H9 (cell line): ENCODE measurements around the gene UBE2Q2. TPM values are rescaled to one million over a fixed set of nuclear protein-coding genes. Genes with fewer than 3 reads are reported as not detected.

ENCODE experiments used
- DNase-seq: peaks from one replicate; pipeline ENCODE4 v3.0.0-alpha.2; 2017
- H2AFZ ChIP-seq: one replicate; pipeline ENCODE4 v1.6.1; 2013; ENCODE audit warnings: mild to moderate bottlenecking, low read length, control low read depth, moderate library complexity
- H2AK5ac ChIP-seq: 2 replicates; pipeline ENCODE4 v1.6.1; 2013; ENCODE audit warnings: low read length, control low read depth, mixed read lengths; ENCODE audit not compliant: insufficient read length
- H2BK120ac ChIP-seq: one replicate; pipeline ENCODE4 v1.6.1; 2013; ENCODE audit warnings: low read depth, mild to moderate bottlenecking, low read length, control low read depth, inconsistent platforms; ENCODE audit not compliant: poor library complexity, severe bottlenecking
- H2BK12ac ChIP-seq: 2 replicates; pipeline ENCODE4 v1.6.1; 2013; ENCODE audit warnings: low read length, control low read depth, mixed read lengths, low read depth; ENCODE audit not compliant: insufficient read length
- H2BK15ac ChIP-seq: 2 replicates; pipeline ENCODE4 v1.6.1; 2013; ENCODE audit warnings: low read depth, low read length, control low read depth
- H2BK20ac ChIP-seq: one replicate; pipeline ENCODE4 v1.6.1; 2013; ENCODE audit warnings: low read depth, mild to moderate bottlenecking, low read length, control low read depth, inconsistent platforms; ENCODE audit not compliant: poor library complexity, severe bottlenecking
- H2BK5ac ChIP-seq: 2 replicates; pipeline ENCODE4 v1.6.1; 2013; ENCODE audit warnings: low read length, control low read depth, mixed read lengths; ENCODE audit not compliant: insufficient read length
- H3K14ac ChIP-seq: 2 replicates; pipeline ENCODE4 v1.6.1; 2013; ENCODE audit warnings: low read length, control low read depth; ENCODE audit not compliant: insufficient read depth
- H3K18ac ChIP-seq: 2 replicates; pipeline ENCODE4 v1.6.1; 2013; ENCODE audit warnings: low read depth, mild to moderate bottlenecking, mixed read lengths, low read length, control low read depth; ENCODE audit not compliant: insufficient read length
- H3K23ac ChIP-seq: 2 replicates; pipeline ENCODE4 v1.6.1; 2013; ENCODE audit warnings: low read length, control low read depth, mixed read lengths, low read depth; ENCODE audit not compliant: insufficient read length
- H3K23me2 ChIP-seq: 2 replicates; pipeline ENCODE4 v1.6.1; 2013; ENCODE audit warnings: low read depth, mild to moderate bottlenecking, mixed read lengths, low read length, control low read depth; ENCODE audit not compliant: insufficient read length, poor library complexity, severe bottlenecking
- H3K27ac ChIP-seq: 2 replicates; pipeline ENCODE4 v1.5.1; 2013; ENCODE audit warnings: low read length, control low read depth, mixed read lengths, low read depth; ENCODE audit not compliant: insufficient read length
- H3K27me3 ChIP-seq: 2 replicates; pipeline ENCODE4 v1.6.1; 2013; ENCODE audit warnings: low read length, control low read depth, inconsistent platforms; ENCODE audit not compliant: insufficient read depth
- H3K4ac ChIP-seq: 2 replicates; pipeline ENCODE4 v1.6.1; 2013; ENCODE audit warnings: low read depth, mild to moderate bottlenecking, control low read depth, inconsistent platforms, low read length, moderate library complexity
- H3K4me1 ChIP-seq: 2 replicates; pipeline ENCODE4 v1.6.1; 2013; ENCODE audit warnings: low read length, control low read depth, inconsistent platforms; ENCODE audit not compliant: insufficient read depth
- H3K4me2 ChIP-seq: 2 replicates; pipeline ENCODE4 v1.6.1; 2013; ENCODE audit warnings: low read length, control low read depth, mixed read lengths; ENCODE audit not compliant: insufficient read length, insufficient read depth
- H3K56ac ChIP-seq: 2 replicates; pipeline ENCODE4 v1.6.1; 2013; ENCODE audit warnings: low read depth, mild to moderate bottlenecking, mixed read lengths, low read length, control low read depth; ENCODE audit not compliant: insufficient read length
- H3K79me1 ChIP-seq: 2 replicates; pipeline ENCODE4 v1.6.1; 2013; ENCODE audit warnings: low read depth, mild to moderate bottlenecking, moderate library complexity, low read length, control low read depth, inconsistent platforms; ENCODE audit not compliant: insufficient read depth, poor library complexity, severe bottlenecking
- H3K79me2 ChIP-seq: 2 replicates; pipeline ENCODE4 v1.6.1; 2013; ENCODE audit warnings: low read length, control low read depth, inconsistent platforms; ENCODE audit not compliant: insufficient read depth
- H3K9ac ChIP-seq: 2 replicates; pipeline ENCODE4 v1.6.1; 2013; ENCODE audit warnings: low read length, control low read depth, mixed read lengths; ENCODE audit not compliant: insufficient read length; ENCODE audit errors: extremely low read depth
- H3K9me3 ChIP-seq: one replicate; pipeline ENCODE4 v1.6.1; 2013; ENCODE audit warnings: low read depth, low read length, inconsistent platforms; ENCODE audit not compliant: control insufficient read depth
- H3T11ph ChIP-seq: one replicate; pipeline ENCODE4 v1.6.1; 2013; ENCODE audit warnings: mild to moderate bottlenecking, low read length, control low read depth, inconsistent platforms
- H4K20me1 ChIP-seq: one replicate; pipeline ENCODE4 v1.6.1; 2013; ENCODE audit not compliant: control insufficient read depth, insufficient read length, insufficient read depth
- H4K5ac ChIP-seq: 2 replicates; pipeline ENCODE4 v1.6.1; 2013; ENCODE audit warnings: low read depth, mild to moderate bottlenecking, mixed read lengths, low read length, control low read depth; ENCODE audit not compliant: insufficient read length
- H4K8ac ChIP-seq: replicated peaks from 2 replicates; pipeline ENCODE4 v1.6.1; 2013; ENCODE audit warnings: low read length, control low read depth, mixed read lengths, low read depth; ENCODE audit not compliant: insufficient read length
- H4K91ac ChIP-seq: 2 replicates; pipeline ENCODE4 v1.6.1; 2013; ENCODE audit warnings: low read depth, mild to moderate bottlenecking, moderate library complexity, mixed read lengths, low read length, control low read depth; ENCODE audit not compliant: insufficient read length
- H3K27ac Mint-ChIP-seq, 3 experiments: 2 replicates in 2 of 3; 3 replicates in 1 of 3; pipeline ENCODE4 v1.8.0; 2020 to 2021; ENCODE audit warnings: mixed read lengths in 3 of 3, mild to moderate bottlenecking in 1 of 3, moderate library complexity in 1 of 3
- H3K27me3 Mint-ChIP-seq: 2 replicates; pipeline ENCODE4 v1.8.0; 2021; ENCODE audit warnings: low read depth, mild to moderate bottlenecking, moderate library complexity, mixed read lengths
- H3K36me3 Mint-ChIP-seq, 3 experiments: 2 replicates in 2 of 3; 3 replicates in 1 of 3; pipeline ENCODE4 v1.8.0; 2020 to 2021; ENCODE audit warnings: low read depth in 3 of 3, mixed read lengths in 3 of 3; ENCODE audit not compliant: insufficient read depth in 1 of 3
- H3K4me1 Mint-ChIP-seq, 2 experiments: 2 replicates each; pipeline ENCODE4 v1.8.0; 2020; ENCODE audit warnings: mixed read lengths in 2 of 2
- H3K4me3 Mint-ChIP-seq, 2 experiments: 2 replicates in 1 of 2; 3 replicates in 1 of 2; pipeline ENCODE4 v1.8.0; 2020 to 2021; ENCODE audit warnings: mild to moderate bottlenecking in 2 of 2, mixed read lengths in 2 of 2, moderate library complexity in 1 of 2
- H3K9me3 Mint-ChIP-seq, 2 experiments: 2 replicates in 1 of 2; 3 replicates in 1 of 2; pipeline ENCODE4 v1.8.0; 2020; ENCODE audit warnings: mild to moderate bottlenecking in 2 of 2, mixed read lengths in 2 of 2, moderate library complexity in 1 of 2
- CTCF ChIP-seq: fragments of 200-600 bp; sonication (generic); conservative IDR thresholded peaks from 3 replicates; pipeline ENCODE4 v1.8.0; 2021; ENCODE audit warnings: antibody characterized with exemption, mild to moderate bottlenecking
- WGBS: extraction: QIAGEN DNeasy Blood & Tissue Kit; methylation state at CpG from one replicate; pipeline ENCODE4 v1.1.7; 2013; ENCODE audit warnings: missing lambda C conversion rate, low lambda C conversion rate, mixed read lengths; ENCODE audit not compliant: insufficient read length; ENCODE audit errors: extremely low coverage; 5-methylcytosine and 5-hydroxymethylcytosine counted together
- total RNA-seq: library from RNA; stranded (reverse); gene quantifications from 2 replicates; pipeline ENCODE4 v1.2.1, GENCODE V29; 2021

The UBE2Q2 gene
- total RNA-seq, 1 experiment from 2014 or later: 29.6 TPM

- Histone ChIP-seq H2BK15ac (no peak overlapping the region), H2BK5ac (no peak overlapping the region), H3K27me3 (no peaks in the 10 kb centered on the region), H3K56ac (no peak overlapping the region), H3K23me2 (no peaks in the 10 kb centered on the region), H3K9ac (no peak overlapping the region), H3K18ac (no peak overlapping the region), H2AFZ (no peak overlapping the region), H3T11ph (no peak overlapping the region), H4K91ac (no peak overlapping the region), H4K5ac (no peak overlapping the region), H3K4me2 (no peak overlapping the region), H3K4me1 (no peaks in the 10 kb centered on the region), H3K14ac (no peak overlapping the region; the same call in 1 of the 2 replicates), H3K79me1 (no peaks in the 10 kb centered on the region), H3K23ac (no peak overlapping the region), H2BK120ac (no peak overlapping the region), H2BK12ac (no peak overlapping the region), H3K79me2 (0 out of 2 replicates have a peak, but pooled peaks cover 1% of the 10 kb centered on the region), H3K4ac (no peak overlapping the region), H3K9me3 (no peaks in the 10 kb centered on the region), H2BK20ac (no peak overlapping the region), H4K20me1 (no peaks in the 10 kb centered on the region), H4K8ac (no peak overlapping the region), H3K27ac (no peak overlapping the region), H2AK5ac (no peak overlapping the region)
- Mint-ChIP-seq H3K4me3 (no peak overlapping the region), H3K36me3 (no peaks in the 10 kb centered on the region), H3K9me3 (peaks cover 0 to 1% of the 10 kb centered on the region in 2 experiments; a peak in 2 of 5 replicates), H3K27me3 (no peaks in the 10 kb centered on the region; the same call in 1 of the 2 replicates), H3K4me1 (peaks cover 7 to 14% of the 10 kb centered on the region in 2 experiments), H3K27ac (no peak overlapping the region)
- DNase-seq: no peak
- WGBS: no CpG with 5 or more reads among the region's 2 CpGs
- no peak for TF ChIP-seq CTCF
These were observed 32.3 kb upstream of the UBE2Q2 start for GRCh38 chr15:75810874-75811498.
